ENCODE data around the gene ADCY7.
"Not testable (repeated sequence)": the region's sequence is repeated elsewhere in the genome, so short reads cannot be mapped to it uniquely, and the experiment has no call there.

GRCh38 chr16:50345210-50345609 is 78.9 kb downstream of the ADCY7 start:
- TF ChIP-seq BHLHE40 (IDR thresholded peaks at IDR 0.05; ENCODE audit: borderline replicate concordance); SP1 (IDR thresholded peaks at IDR 0.05); SUZ12 (IDR thresholded peaks at IDR 0.05); L3MBTL2 (conservative IDR thresholded peaks at IDR 0.05): not testable (repeated sequence)
